ENCODE measurements around the gene DOCK1. TPM values are rescaled to one million over a fixed set of nuclear protein-coding genes. Genes with fewer than 3 reads are reported as not detected.

Gene DOCK1
- total RNA-seq, 1 donor from 2014 or later, result 72.6 TPM

DNA sequence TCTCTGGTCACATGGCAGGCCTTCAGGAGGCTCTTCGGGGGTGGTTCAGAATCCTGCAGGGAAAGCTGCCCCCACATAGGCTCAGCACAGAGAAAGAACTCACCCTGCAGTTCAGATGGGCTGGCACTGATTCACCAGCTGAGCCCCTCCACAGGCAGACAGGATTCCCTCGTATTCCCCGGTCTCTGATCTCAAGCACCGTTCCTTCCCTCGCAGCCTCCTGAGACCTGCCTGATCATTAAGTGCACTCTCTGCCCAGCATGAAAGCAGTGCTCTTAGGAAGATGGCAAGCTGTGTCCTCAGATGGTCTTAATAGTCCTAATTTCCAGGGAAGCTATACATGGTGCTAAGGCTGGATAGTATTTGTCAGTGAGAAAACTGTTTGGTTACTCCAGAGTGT lies 565.7 kb downstream of the DOCK1 start:
- Mint-ChIP-seq H3K27me3 (ENCODE audit: insufficient read depth, low read depth) (peaks cover 5% of the 10 kb centered on the region), H3K4me1 (peaks cover 6% of the 10 kb centered on the region), H3K36me3 (no peaks in the 10 kb centered on the region), H3K27ac (no peak overlapping the region), H3K4me3 (no peak overlapping the region), H3K9me3 (no peaks in the 10 kb centered on the region)
- TF ChIP-seq EZH2 (IDR thresholded peaks at IDR 0.05) (no peak), EZH2phosphoT487 (IDR thresholded peaks at IDR 0.05) (no peak)
- TF ChIP-seq, protein P1, sequence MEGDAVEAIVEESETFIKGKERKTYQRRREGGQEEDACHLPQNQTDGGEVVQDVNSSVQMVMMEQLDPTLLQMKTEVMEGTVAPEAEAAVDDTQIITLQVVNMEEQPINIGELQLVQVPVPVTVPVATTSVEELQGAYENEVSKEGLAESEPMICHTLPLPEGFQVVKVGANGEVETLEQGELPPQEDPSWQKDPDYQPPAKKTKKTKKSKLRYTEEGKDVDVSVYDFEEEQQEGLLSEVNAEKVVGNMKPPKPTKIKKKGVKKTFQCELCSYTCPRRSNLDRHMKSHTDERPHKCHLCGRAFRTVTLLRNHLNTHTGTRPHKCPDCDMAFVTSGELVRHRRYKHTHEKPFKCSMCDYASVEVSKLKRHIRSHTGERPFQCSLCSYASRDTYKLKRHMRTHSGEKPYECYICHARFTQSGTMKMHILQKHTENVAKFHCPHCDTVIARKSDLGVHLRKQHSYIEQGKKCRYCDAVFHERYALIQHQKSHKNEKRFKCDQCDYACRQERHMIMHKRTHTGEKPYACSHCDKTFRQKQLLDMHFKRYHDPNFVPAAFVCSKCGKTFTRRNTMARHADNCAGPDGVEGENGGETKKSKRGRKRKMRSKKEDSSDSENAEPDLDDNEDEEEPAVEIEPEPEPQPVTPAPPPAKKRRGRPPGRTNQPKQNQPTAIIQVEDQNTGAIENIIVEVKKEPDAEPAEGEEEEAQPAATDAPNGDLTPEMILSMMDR (IDR thresholded peaks at IDR 0.05), result no peak
- Histone ChIP-seq H3K4me1 (no peaks in the 10 kb centered on the region), H3K9ac (no peak overlapping the region), H2AFZ (replicated peaks) (no peak overlapping the region), H3K4me2 (no peak overlapping the region), H3K9me3 (ENCODE audit: low read depth) (no peaks in the 10 kb centered on the region), H3K79me2 (ENCODE audit: low read depth) (no peaks in the 10 kb centered on the region), H3K27ac (no peak overlapping the region), H3F3A (ENCODE audit: low read depth) (no peaks in the 10 kb centered on the region), H3K36me3 (no peaks in the 10 kb centered on the region), H3K4me3 (no peak overlapping the region), H3K27me3 (no peaks in the 10 kb centered on the region), H4K20me1 (ENCODE audit: low read depth) (no peaks in the 10 kb centered on the region)
- DNase-seq (ENCODE audit: low spot score), result no peak

GRCh38 chr10:127472976-127473375 lies 567.7 kb downstream of the DOCK1 start:
- Histone ChIP-seq H3K4me1 (no peaks in the 10 kb centered on the region), H3K79me2 (ENCODE audit: low read depth) (no peaks in the 10 kb centered on the region), H3K27me3 (no peaks in the 10 kb centered on the region), H2AFZ (replicated peaks) (no peak overlapping the region), H3K4me3 (no peak overlapping the region), H3K27ac (no peak overlapping the region), H4K20me1 (ENCODE audit: low read depth) (no peaks in the 10 kb centered on the region), H3K9ac (no peak overlapping the region), H3F3A (ENCODE audit: low read depth) (no peaks in the 10 kb centered on the region), H3K4me2 (no peak overlapping the region), H3K36me3 (no peaks in the 10 kb centered on the region), H3K9me3 (ENCODE audit: low read depth) (no peaks in the 10 kb centered on the region)
- no peak overlapping the region for H3K4me3 Mint-ChIP-seq
- H3K36me3 Mint-ChIP-seq, result no peaks in the 10 kb centered on the region
- H3K27ac Mint-ChIP-seq, result no peak overlapping the region
- no peaks in the 10 kb centered on the region for H3K9me3 Mint-ChIP-seq
- peaks cover 6% of the 10 kb centered on the region for H3K4me1 Mint-ChIP-seq
- DNase-seq (ENCODE audit: low spot score), result no peak
- TF ChIP-seq EZH2 (IDR thresholded peaks at IDR 0.05) (no peak), EZH2phosphoT487 (IDR thresholded peaks at IDR 0.05) (no peak)
- TF ChIP-seq, protein P1 (IDR thresholded peaks at IDR 0.05), result no peak
- peaks cover 5% of the 10 kb centered on the region for H3K27me3 Mint-ChIP-seq (ENCODE audit: insufficient read depth, low read depth)

DNA sequence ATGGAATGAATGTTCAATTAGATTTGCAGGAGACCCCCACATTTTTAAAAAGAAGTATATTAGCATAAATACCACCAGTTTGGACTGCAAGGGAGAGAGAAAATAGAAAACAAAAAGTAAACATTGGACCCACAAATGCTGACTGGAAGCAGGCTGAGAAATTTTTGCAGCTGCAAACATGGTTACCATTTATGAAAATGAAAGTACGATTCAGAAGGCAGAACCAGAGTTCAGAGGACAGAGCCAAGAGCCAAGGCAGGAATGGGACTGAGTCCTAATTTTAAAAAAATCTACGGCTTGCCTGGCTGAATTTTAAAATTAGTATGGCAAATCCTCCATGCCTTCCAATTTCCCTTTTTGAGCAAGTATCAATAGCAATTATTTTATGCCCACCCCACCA lies 569.3 kb downstream of the DOCK1 start:
- H3K27me3 Mint-ChIP-seq (ENCODE audit: insufficient read depth, low read depth), result peaks cover 2% of the 10 kb centered on the region
- TF ChIP-seq EZH2 (IDR thresholded peaks at IDR 0.05) (no peak), EZH2phosphoT487 (IDR thresholded peaks at IDR 0.05) (no peak)
- TF ChIP-seq, protein P1 (IDR thresholded peaks at IDR 0.05), result no peak
- peaks cover 6% of the 10 kb centered on the region for H3K4me1 Mint-ChIP-seq

More for the DNA sequence above, 569.3 kb downstream of the DOCK1 start:
- Histone ChIP-seq H3F3A (ENCODE audit: low read depth) (no peaks in the 10 kb centered on the region), H3K4me2 (no peak overlapping the region), H3K36me3 (no peaks in the 10 kb centered on the region), H3K9ac (no peak overlapping the region), H3K27ac (no peak overlapping the region), H3K4me3 (no peak overlapping the region), H2AFZ (replicated peaks) (no peak overlapping the region), H3K9me3 (ENCODE audit: low read depth) (no peaks in the 10 kb centered on the region), H3K79me2 (ENCODE audit: low read depth) (no peaks in the 10 kb centered on the region), H3K27me3 (no peaks in the 10 kb centered on the region), H4K20me1 (ENCODE audit: low read depth) (no peaks in the 10 kb centered on the region), H3K4me1 (no peaks in the 10 kb centered on the region)
- no peak for DNase-seq (ENCODE audit: low spot score)
- Mint-ChIP-seq H3K27ac (no peak overlapping the region), H3K36me3 (no peaks in the 10 kb centered on the region), H3K9me3 (no peaks in the 10 kb centered on the region), H3K4me3 (no peak overlapping the region)
